ENCODE measurements around the gene ADCY9. TPM values are rescaled to one million over a fixed set of nuclear protein-coding genes. Genes with fewer than 3 reads are reported as not detected.

ADCY9 gene
- total RNA-seq, 1 donor from 2014 or later = 13.1 TPM

DNA sequence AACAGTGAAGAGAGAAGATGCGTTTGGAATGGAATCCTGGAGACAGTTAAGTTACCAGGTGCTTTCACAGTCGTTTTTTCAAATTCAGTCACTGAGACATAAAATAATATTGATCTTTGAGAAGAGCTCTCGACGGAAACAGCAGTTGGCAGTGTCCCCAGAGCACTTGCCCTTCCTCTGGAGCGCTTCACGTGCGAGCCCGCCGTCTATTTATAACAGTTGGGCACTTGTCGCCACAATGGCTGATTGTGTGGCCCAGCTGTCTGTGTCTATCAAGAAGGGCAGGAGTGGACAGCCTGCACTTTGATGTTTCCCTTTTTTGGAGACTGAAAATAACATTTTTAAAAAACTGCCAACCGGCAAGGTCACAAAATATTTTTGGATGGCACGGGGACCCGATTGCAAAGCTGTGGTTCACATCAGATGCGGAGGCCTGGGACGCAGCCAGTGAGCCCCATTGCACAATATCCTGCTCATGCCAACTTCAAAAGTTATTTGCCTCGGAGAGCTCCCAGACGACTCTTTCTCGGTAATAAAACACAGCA lies 62.9 kb downstream of the ADCY9 start:
- Mint-ChIP-seq H3K27me3 (ENCODE audit: low read depth) (no peaks in the 10 kb centered on the region), H3K27ac (no peak overlapping the region), H3K9me3 (peaks cover 3% of the 10 kb centered on the region), H3K36me3 (peaks cover 1% of the 10 kb centered on the region), H3K4me1 (peaks cover 12% of the 10 kb centered on the region), H3K4me3 (no peak overlapping the region)
- no peak for TF ChIP-seq CTCF (IDR thresholded peaks at IDR 0.05; ENCODE audit: unreplicated experiment)
- DNase-seq (ENCODE audit: low spot score in 2 of 2, unreplicated experiment in 2 of 2) = no peak

DNA sequence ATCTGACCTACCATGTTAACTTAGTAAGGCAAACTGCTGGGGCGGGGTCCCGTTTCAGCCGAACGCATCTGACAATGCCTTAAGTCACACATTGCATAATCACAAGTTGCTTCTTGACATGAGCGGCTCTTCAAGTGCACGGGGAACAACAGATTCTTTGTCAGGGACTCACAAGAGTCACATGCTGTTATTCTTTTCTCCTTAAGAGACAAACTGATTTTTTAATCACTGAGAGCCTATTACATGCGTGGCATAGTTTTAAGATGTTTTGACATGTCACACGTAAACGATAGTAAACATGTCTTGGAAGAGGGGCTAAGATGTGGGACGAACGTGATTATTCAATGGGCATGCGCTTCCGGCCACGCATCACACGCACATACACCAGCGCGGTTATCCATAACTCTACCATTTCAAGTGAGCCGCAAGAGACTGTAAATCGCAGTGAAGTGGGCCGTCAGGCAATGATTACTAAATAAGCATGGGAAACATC lies 63.4 kb downstream of the ADCY9 start:
- peaks cover 13% of the 10 kb centered on the region for H3K4me1 Mint-ChIP-seq
- H3K27me3 Mint-ChIP-seq (ENCODE audit: low read depth) = no peaks in the 10 kb centered on the region
- DNase-seq (ENCODE audit: low spot score in 2 of 2, unreplicated experiment in 2 of 2) = no peak
- TF ChIP-seq CTCF (IDR thresholded peaks at IDR 0.05; ENCODE audit: unreplicated experiment) = no peak
- H3K27ac Mint-ChIP-seq = no peak overlapping the region
- peaks cover 1% of the 10 kb centered on the region for H3K36me3 Mint-ChIP-seq
- peaks cover 3% of the 10 kb centered on the region for H3K9me3 Mint-ChIP-seq
- H3K4me3 Mint-ChIP-seq = no peak overlapping the region

GRCh38 chr16:4052096-4052495 lies 64.1 kb downstream of the ADCY9 start:
- no peak overlapping the region for H3K4me3 Mint-ChIP-seq
- peaks cover 16% of the 10 kb centered on the region for H3K4me1 Mint-ChIP-seq
- peaks cover 1% of the 10 kb centered on the region for H3K36me3 Mint-ChIP-seq

DNA sequence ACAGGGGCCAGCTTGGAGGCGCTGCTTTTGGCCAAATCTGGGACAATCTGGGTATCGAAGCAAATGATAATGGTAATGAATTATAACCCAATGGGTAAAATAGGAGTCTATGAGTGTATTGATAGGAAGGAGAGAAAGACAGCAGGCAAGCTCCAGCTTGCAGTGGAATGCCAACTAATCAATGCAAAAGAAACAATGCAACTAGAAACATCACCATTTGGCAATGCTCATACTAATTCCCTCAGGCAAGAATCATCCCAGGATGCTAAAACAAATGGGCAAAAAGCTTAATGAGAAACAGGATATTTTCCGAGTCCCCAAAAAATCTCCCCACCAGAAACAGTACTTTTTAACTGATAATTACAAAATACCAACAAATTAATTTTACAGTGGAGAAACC lies 64.7 kb downstream of the ADCY9 start:
- Mint-ChIP-seq H3K27me3 (ENCODE audit: low read depth) (no peaks in the 10 kb centered on the region), H3K9me3 (peaks cover 3% of the 10 kb centered on the region), H3K27ac (no peak overlapping the region), H3K36me3 (peaks cover 1% of the 10 kb centered on the region), H3K4me3 (no peak overlapping the region), H3K4me1 (peaks cover 16% of the 10 kb centered on the region)
- no peak for DNase-seq (ENCODE audit: low spot score in 2 of 2, unreplicated experiment in 2 of 2)
- no peak for TF ChIP-seq CTCF (IDR thresholded peaks at IDR 0.05; ENCODE audit: unreplicated experiment)

More at GRCh38 chr16:4052096-4052495, 64.1 kb downstream of the ADCY9 start:
- TF ChIP-seq CTCF (IDR thresholded peaks at IDR 0.05; ENCODE audit: unreplicated experiment) = no peak
- Mint-ChIP-seq H3K27ac (no peak overlapping the region), H3K9me3 (peaks cover 3% of the 10 kb centered on the region), H3K27me3 (ENCODE audit: low read depth) (no peaks in the 10 kb centered on the region)
- DNase-seq (ENCODE audit: low spot score in 2 of 2, unreplicated experiment in 2 of 2) = no peak

DNA sequence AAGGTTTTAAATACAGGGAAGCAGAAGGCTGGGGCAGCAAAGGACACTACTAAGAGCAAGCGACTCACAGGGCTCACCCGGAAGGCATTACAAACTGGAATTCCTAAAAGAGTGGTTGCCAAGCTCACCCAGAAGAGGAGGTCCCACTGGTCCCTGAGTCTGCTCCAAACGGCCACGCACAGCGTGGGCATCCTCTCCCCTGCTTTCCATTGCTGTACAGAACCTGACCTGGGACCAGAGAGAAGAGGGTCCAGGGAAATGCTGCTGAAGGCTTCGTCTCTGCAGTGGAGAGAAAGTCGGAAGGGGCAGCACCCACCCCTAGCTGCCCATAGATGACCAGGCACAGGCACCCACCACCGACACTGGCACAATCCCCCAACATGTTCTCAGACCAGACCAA lies 67.2 kb downstream of the ADCY9 start:
- no peak overlapping the region for H3K27ac Mint-ChIP-seq

More for the DNA sequence above, 67.2 kb downstream of the ADCY9 start:
- Mint-ChIP-seq H3K36me3 (peaks cover 1% of the 10 kb centered on the region), H3K9me3 (peaks cover 3% of the 10 kb centered on the region), H3K27me3 (ENCODE audit: low read depth) (no peaks in the 10 kb centered on the region), H3K4me1 (peaks cover 25% of the 10 kb centered on the region), H3K4me3 (no peak overlapping the region)
- TF ChIP-seq CTCF (IDR thresholded peaks at IDR 0.05; ENCODE audit: unreplicated experiment) = no peak
- DNase-seq (ENCODE audit: low spot score in 2 of 2, unreplicated experiment in 2 of 2) = no peak
